ENCODE results near the gene LMO7. TPM values are rescaled to one million over a fixed set of nuclear protein-coding genes. Genes with fewer than 3 reads are reported as not detected.

The LMO7 gene
- total and polyA plus RNA-seq, 2 of the 8 experiments (the other 6 are each of a cell fraction or from before 2014, with no cell fraction given) = 8.1 to 28.3 TPM

- no peaks in the 10 kb centered on the region for H3K79me2 ChIP-seq (ENCODE audit: control insufficient read depth in 1 of 2, insufficient read depth in 2 of 2, low read length in 2 of 2)
- WGBS, 2 experiments (ENCODE audit: extremely low coverage in 1 of 2, insufficient coverage in 1 of 2, insufficient read length in 1 of 2, insufficient replicate concordance in 2 of 2, low coverage in 1 of 2, low lambda C conversion rate in 2 of 2, missing lambda C conversion rate in 1 of 2) = 93% methylated on average over 1 of the region's 1 CpG; no CpG with 5 or more reads in 1 of the 2 experiments
- no peaks in the 10 kb centered on the region for H3K23me2 ChIP-seq (ENCODE audit: low read depth, low read length)
- no peak overlapping the region for H3K56ac ChIP-seq (replicated peaks; ENCODE audit: insufficient read length, low read depth, low read length)
- peaks cover 0 to 13% (median 2%) of the 10 kb centered on the region in 4 experiments; a peak in 3 of 7 replicates for H3K4me1 ChIP-seq (replicated peaks in 1 of 4; ENCODE audit: control insufficient read depth in 3 of 4, insufficient read depth in 4 of 4, low read length in 3 of 4)
- no peak overlapping the region for H3K9ac ChIP-seq (replicated peaks in 1 of 4; ENCODE audit: extremely low read depth in 1 of 4, low read depth in 3 of 4, low read length in 3 of 4)
- ChIA-PET POLR2A (ENCODE audit: partially characterized antibody) (no interaction called here), CTCF (ENCODE audit: partially characterized antibody) (interaction anchor here (0.7 to 11.5 kb wide), 21 partner anchors 9 to 1010 kb away, joined by 3 to 128 read pairs (median 5); partner anchors contain the start of gene KCTD12)
- H4K5ac ChIP-seq (ENCODE audit: insufficient read length, low read depth, low read length) = no peak overlapping the region
- no peak overlapping the region for H2BK12ac ChIP-seq (ENCODE audit: low read depth, low read length)
- H3K23ac ChIP-seq (ENCODE audit: insufficient read length) = no peak overlapping the region
- H2BK120ac ChIP-seq (replicated peaks; ENCODE audit: low read depth, low read length) = no peak overlapping the region
- H2AFZ ChIP-seq (ENCODE audit: low read length) = no peak overlapping the region
- no peak overlapping the region for H3K4ac ChIP-seq (replicated peaks; ENCODE audit: insufficient read length, low read depth, low read length)
- no peak overlapping the region for H4K8ac ChIP-seq (ENCODE audit: extremely low read depth, insufficient read depth, low read length)
- no peak overlapping the region for H3K18ac ChIP-seq (ENCODE audit: extremely low read depth, low read length)
- no peak overlapping the region for H3K27ac ChIP-seq (ENCODE audit: low read depth, low read length)
- no peak overlapping the region for H4K91ac ChIP-seq (replicated peaks; ENCODE audit: insufficient read length, low read length)
- DNase-seq (ENCODE audit: low read depth in 1 of 2, low spot score in 2 of 2) = no peak
- no peak overlapping the region for H2BK5ac ChIP-seq (ENCODE audit: low read depth, low read length)
- no peak for FAIRE-seq
- H3K4me3 ChIP-seq (ENCODE audit: extremely low read depth in 1 of 4, insufficient read depth in 2 of 4, low read depth in 3 of 4, low read length in 4 of 4) = no peak overlapping the region
- H3K4me2 ChIP-seq (ENCODE audit: insufficient read depth in 1 of 2, low read depth in 2 of 2, low read length in 2 of 2) = no peak overlapping the region
- no peaks in the 10 kb centered on the region for H3K27me3 ChIP-seq (replicated peaks in 1 of 4; ENCODE audit: control insufficient read depth in 3 of 4, extremely low read depth in 1 of 4, insufficient read depth in 3 of 4, low read length in 3 of 4)
- H2AK5ac ChIP-seq (ENCODE audit: low read depth, low read length) = no peak overlapping the region
- H2BK20ac ChIP-seq (ENCODE audit: low read length) = no peak overlapping the region
- H3K14ac ChIP-seq (ENCODE audit: insufficient read length) = no peak overlapping the region
- no peak overlapping the region for H2BK15ac ChIP-seq (ENCODE audit: low read length)
- H3K9me3 ChIP-seq (ENCODE audit: insufficient read depth in 2 of 2, low read depth in 1 of 2, low read length in 1 of 2) = no peaks in the 10 kb centered on the region
- no peaks in the 10 kb centered on the region for H3K79me1 ChIP-seq (ENCODE audit: low read depth, low read length)
- no peaks in the 10 kb centered on the region for H4K20me1 ChIP-seq (replicated peaks in 1 of 2; ENCODE audit: control insufficient read depth in 1 of 2, insufficient read depth in 2 of 2, low read length in 2 of 2)
- H3K36me3 ChIP-seq (ENCODE audit: control insufficient read depth in 2 of 4, insufficient read depth in 4 of 4, low read length in 3 of 4) = no peaks in the 10 kb centered on the region
- TF ChIP-seq CEBPB (IDR thresholded peaks at IDR 0.05; ENCODE audit: low read depth, low read length) (no peak), NANOG (IDR thresholded peaks at IDR 0.05; ENCODE audit: insufficient read depth, low read depth, low read length, poor library complexity, severe bottlenecking) (no peak), HDAC2 (IDR thresholded peaks at IDR 0.05; ENCODE audit: borderline replicate concordance in 1 of 2, low read depth in 2 of 2, low read length in 2 of 2) (no peak), POU5F1 (IDR thresholded peaks at IDR 0.05; ENCODE audit: low read depth, low read length) (no peak), JUN (IDR thresholded peaks at IDR 0.05; ENCODE audit: low read depth, low read length) (no peak), TCF12 (IDR thresholded peaks at IDR 0.05; ENCODE audit: low read depth, low read length) (no peak)
Measured at GRCh38 chr13:75875450-75875849, 239.3 kb downstream of the LMO7 start.
